ENCODE data around the gene MIS18BP1. TPM values are rescaled to one million over a fixed set of nuclear protein-coding genes. Genes with fewer than 3 reads are reported as not detected.

MIS18BP1 gene
- total RNA-seq, 4 donors from 2014 or later: 4.7 to 7.0 (median 6.1) TPM

- DNase-seq (no peak), ATAC-seq (no peak)
- H3K9me3 ChIP-seq: no peaks in the 10 kb centered on the region
- H3K4me1 ChIP-seq: no peaks in the 10 kb centered on the region
- intact Hi-C loops (cut with DNase I; ENCODE audit: low total_unique reads): no loop called here
- in situ Hi-C loops (cut with MboI; ENCODE audit: low sequenced_read_pairs in 4 of 4): no loop called here
- no peak overlapping the region for H3K4me3 ChIP-seq
- no peak overlapping the region for H3K27ac ChIP-seq
- H3K27me3 ChIP-seq: no peaks in the 10 kb centered on the region
- no peaks in the 10 kb centered on the region for H3K36me3 ChIP-seq
- TF ChIP-seq CTCF (IDR thresholded peaks at IDR 0.05 in 4 of 5, conservative IDR thresholded peaks at IDR 0.05 in 1 of 5) (no peak), POLR2A (IDR thresholded peaks at IDR 0.05) (no peak)
Observed at GRCh38 chr14:45194964-45195363, 58.0 kb downstream of the MIS18BP1 start.

- no peak overlapping the region for H3K4me3 ChIP-seq
- in situ Hi-C loops (cut with MboI; ENCODE audit: low sequenced_read_pairs in 4 of 4) (no loop called here), intact Hi-C loops (cut with DNase I; ENCODE audit: low total_unique reads) (no loop called here)
- TF ChIP-seq POLR2A (IDR thresholded peaks at IDR 0.05) (no peak), CTCF (IDR thresholded peaks at IDR 0.05 in 4 of 5, conservative IDR thresholded peaks at IDR 0.05 in 1 of 5) (no peak)
- DNase-seq (no peak), ATAC-seq (no peak)
- no peak overlapping the region for H3K27ac ChIP-seq
- H3K36me3 ChIP-seq: peaks cover 0 to 8% of the 10 kb centered on the region in 2 donors
- H3K4me1 ChIP-seq: no peaks in the 10 kb centered on the region
- H3K27me3 ChIP-seq: no peaks in the 10 kb centered on the region
- H3K9me3 ChIP-seq: no peaks in the 10 kb centered on the region
Observed at GRCh38 chr14:45185100-45185814, 67.7 kb downstream of the MIS18BP1 start.

- in situ Hi-C loops (cut with MboI; ENCODE audit: low sequenced_read_pairs in 4 of 4): no loop called here
- no peak for TF ChIP-seq CTCF (IDR thresholded peaks at IDR 0.05 in 4 of 5, conservative IDR thresholded peaks at IDR 0.05 in 1 of 5)
- no peak for TF ChIP-seq POLR2A (IDR thresholded peaks at IDR 0.05)
- intact Hi-C loops (cut with DNase I; ENCODE audit: low total_unique reads): no loop called here
- H3K36me3 ChIP-seq: no peaks in the 10 kb centered on the region
- no peak overlapping the region for H3K27ac ChIP-seq
- DNase-seq (no peak), ATAC-seq (no peak)
- H3K4me1 ChIP-seq: no peaks in the 10 kb centered on the region
- H3K27me3 ChIP-seq: no peaks in the 10 kb centered on the region
- no peak overlapping the region for H3K4me3 ChIP-seq
- no peaks in the 10 kb centered on the region for H3K9me3 ChIP-seq
Observed at GRCh38 chr14:45181806-45182205, 71.2 kb downstream of the MIS18BP1 start.

- no peaks in the 10 kb centered on the region for H3K36me3 ChIP-seq
- TF ChIP-seq POLR2A (IDR thresholded peaks at IDR 0.05): no peak
- no peak for TF ChIP-seq CTCF (IDR thresholded peaks at IDR 0.05 in 4 of 5, conservative IDR thresholded peaks at IDR 0.05 in 1 of 5)
- ATAC-seq: no peak
- no peak for DNase-seq
- intact Hi-C loops (cut with DNase I; ENCODE audit: low total_unique reads): no loop called here
- in situ Hi-C loops (cut with MboI; ENCODE audit: low sequenced_read_pairs in 4 of 4): no loop called here
- no peaks in the 10 kb centered on the region for H3K4me1 ChIP-seq
- H3K9me3 ChIP-seq: no peaks in the 10 kb centered on the region
- H3K27me3 ChIP-seq: no peaks in the 10 kb centered on the region
- no peak overlapping the region for H3K27ac ChIP-seq
- H3K4me3 ChIP-seq: no peak overlapping the region
Observed at GRCh38 chr14:45181329-45181728, 71.7 kb downstream of the MIS18BP1 start.

- no peak for DNase-seq
- H3K36me3 ChIP-seq: peaks cover 0 to 9% of the 10 kb centered on the region in 2 donors
- no peak overlapping the region for H3K4me3 ChIP-seq
- ATAC-seq: no peak
- intact Hi-C loops (cut with DNase I; ENCODE audit: low total_unique reads) (no loop called here), in situ Hi-C loops (cut with MboI; ENCODE audit: low sequenced_read_pairs in 4 of 4) (no loop called here)
- H3K27me3 ChIP-seq: no peaks in the 10 kb centered on the region
- TF ChIP-seq CTCF (IDR thresholded peaks at IDR 0.05 in 4 of 5, conservative IDR thresholded peaks at IDR 0.05 in 1 of 5) (no peak), POLR2A (IDR thresholded peaks at IDR 0.05) (no peak)
- H3K9me3 ChIP-seq: no peaks in the 10 kb centered on the region
- no peaks in the 10 kb centered on the region for H3K4me1 ChIP-seq
- no peak overlapping the region for H3K27ac ChIP-seq
Observed at GRCh38 chr14:45177076-45177475, 75.9 kb downstream of the MIS18BP1 start.

All from gastrocnemius medialis (tissue), 4 donors.